Subcutaneous abdominal adipose tissue (tissue), 5 donors: ENCODE data around the gene STX8.
A peak's percentile ranks its signal among the peaks of the same experiment; 100 is the strongest.

Source experiments
- H3K27ac ChIP-seq: one replicate; pipeline ENCODE4 v1.7.0; 2013; ENCODE audit warnings: low read depth, mild to moderate bottlenecking, inconsistent platforms, low read length, moderate library complexity
- H3K27me3 ChIP-seq, 5 donors: one replicate each; pipeline ENCODE4 v1.7.0; 2013; ENCODE audit warnings: low read length in 5 of 5, inconsistent platforms in 1 of 5; ENCODE audit not compliant: control insufficient read depth in 5 of 5, insufficient read depth in 4 of 5
- H3K36me3 ChIP-seq, 5 donors: one replicate each; pipeline ENCODE4 v1.7.0; 2013; ENCODE audit warnings: low read length in 5 of 5; ENCODE audit not compliant: control insufficient read depth in 5 of 5, insufficient read depth in 5 of 5
- H3K4me1 ChIP-seq, 5 donors: one replicate each; pipeline ENCODE4 v1.7.0; 2013; ENCODE audit warnings: low read length in 5 of 5, mild to moderate bottlenecking in 3 of 5, moderate library complexity in 1 of 5; ENCODE audit not compliant: control insufficient read depth in 5 of 5, insufficient read depth in 5 of 5
- H3K4me3 ChIP-seq, 5 donors: one replicate each; pipeline ENCODE4 v1.7.0; 2013; ENCODE audit warnings: low read length in 5 of 5, low read depth in 1 of 5
- H3K9ac ChIP-seq, 5 donors: one replicate each; pipeline ENCODE4 v1.7.0; 2013; ENCODE audit warnings: low read length in 5 of 5, mild to moderate bottlenecking in 4 of 5, moderate library complexity in 3 of 5
- H3K9me3 ChIP-seq, 5 donors: one replicate each; pipeline ENCODE4 v1.7.0; 2013; ENCODE audit warnings: low read length in 5 of 5; ENCODE audit not compliant: control insufficient read depth in 5 of 5
- donor health status: healthy.
- donor health status: healthy.
- donor health status: healthy.
- donor health status: healthy.
- donor health status: healthy.

The STX8 gene

GRCh38 chr17:9435165-9435564, 140.5 kb downstream of the STX8 start:
- Histone ChIP-seq H3K4me3 (no peak overlapping the region), H3K4me1 (peaks cover 0 to 31% (median 8%) of the 10 kb centered on the region in 5 donors), H3K9me3 (no peaks in the 10 kb centered on the region), H3K27me3 (no peaks in the 10 kb centered on the region), H3K36me3 (peaks cover 0 to 5% (median 2%) of the 10 kb centered on the region in 5 donors), H3K27ac (no peak overlapping the region), H3K9ac (no peak overlapping the region)

DNA sequence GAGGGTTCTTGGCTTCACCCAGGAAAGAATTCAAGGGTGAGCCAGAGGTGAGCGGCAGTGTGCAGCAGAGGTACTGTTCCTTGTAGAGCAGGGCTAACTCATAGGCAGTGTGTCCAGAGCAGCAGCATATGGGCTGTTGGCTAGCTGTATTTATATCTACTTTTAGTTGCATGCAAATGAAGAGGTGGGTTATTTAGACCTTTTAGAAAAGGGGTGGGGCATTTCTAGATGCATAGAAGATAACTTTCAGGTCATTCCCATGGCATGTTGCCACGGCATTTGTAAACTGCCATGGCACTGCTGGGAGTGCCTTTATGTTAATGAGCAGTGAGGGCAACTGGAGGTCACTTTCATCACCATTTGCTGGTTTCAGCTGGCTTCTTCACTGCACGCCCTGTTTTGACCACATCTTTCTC, 141.0 kb downstream of the STX8 start:
- Histone ChIP-seq H3K4me1 (peaks cover 0 to 31% (median 8%) of the 10 kb centered on the region in 5 donors), H3K27ac (no peak overlapping the region), H3K9ac (no peak overlapping the region), H3K36me3 (peaks cover 0 to 5% (median 2%) of the 10 kb centered on the region in 5 donors), H3K9me3 (no peaks in the 10 kb centered on the region), H3K4me3 (no peak overlapping the region), H3K27me3 (no peaks in the 10 kb centered on the region)

DNA sequence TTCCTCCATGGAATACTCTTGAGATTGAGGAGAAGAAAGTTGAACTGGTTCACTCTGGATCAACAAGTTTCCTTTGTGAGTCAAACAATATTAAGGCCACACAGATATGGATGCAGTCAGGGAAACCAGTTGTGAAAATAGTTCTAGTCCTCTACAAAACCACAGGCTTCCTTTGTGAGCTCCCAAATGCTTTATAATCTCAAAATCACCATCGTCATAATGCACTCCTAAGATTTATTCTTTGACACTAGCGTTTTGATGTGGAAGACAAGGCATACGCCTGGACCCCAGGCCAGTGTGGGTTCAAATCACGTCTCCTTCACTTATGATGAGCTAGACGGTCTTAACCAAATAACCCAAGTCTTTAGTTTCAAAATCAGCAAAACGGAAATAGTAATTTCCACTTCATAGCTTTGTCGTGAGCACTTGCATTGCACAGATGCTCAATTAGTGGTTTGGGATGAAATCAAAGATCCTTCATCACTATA, 142.6 kb downstream of the STX8 start:
- H3K27me3 ChIP-seq, result no peaks in the 10 kb centered on the region
- H3K4me1 ChIP-seq, result peaks cover 0 to 31% (median 8%) of the 10 kb centered on the region in 5 donors
- no peak overlapping the region for H3K9ac ChIP-seq
- no peak overlapping the region for H3K4me3 ChIP-seq
- peaks cover 0 to 5% (median 2%) of the 10 kb centered on the region in 5 donors for H3K36me3 ChIP-seq
- peak overlapping the region; percentile 33 for H3K27ac ChIP-seq
- no peaks in the 10 kb centered on the region for H3K9me3 ChIP-seq

DNA sequence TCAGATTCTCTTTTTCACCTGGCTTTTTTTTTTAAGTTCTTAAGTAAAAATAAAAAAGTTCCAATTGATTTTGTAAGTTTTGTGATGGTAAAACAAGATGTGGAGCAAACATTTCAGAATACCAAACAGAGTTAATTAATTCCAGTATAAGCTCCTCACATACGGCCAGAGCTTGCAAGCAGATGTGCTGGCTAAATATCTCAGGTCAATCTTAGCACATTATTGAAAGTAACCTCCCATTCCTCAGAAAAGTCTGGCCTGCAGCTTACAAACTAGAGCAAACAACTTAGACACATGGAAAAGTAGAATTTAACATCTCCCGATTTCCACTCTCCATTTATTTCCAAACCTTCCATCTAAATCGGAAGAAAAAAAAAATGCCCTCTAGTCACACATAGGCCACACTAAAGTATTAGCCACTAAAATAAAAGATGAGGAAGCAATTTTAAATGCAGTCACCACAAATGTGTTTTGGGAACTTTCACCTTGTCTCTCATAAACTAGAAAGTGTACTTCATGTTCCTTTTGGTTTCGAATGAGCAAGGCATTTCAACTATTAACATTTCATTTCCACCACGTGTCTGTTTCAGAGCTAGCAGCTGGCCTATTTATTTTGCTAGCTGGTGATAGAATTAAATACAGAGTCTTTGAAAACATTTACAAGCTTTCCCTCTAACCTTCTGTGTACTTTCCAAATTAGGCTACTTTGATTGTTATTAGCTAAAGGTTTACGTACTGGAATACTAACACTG, 143.3 kb downstream of the STX8 start:
- Histone ChIP-seq H3K9ac (peak overlapping the region in 1 of 5 donors; percentile 18), H3K4me3 (no peak overlapping the region), H3K9me3 (no peaks in the 10 kb centered on the region), H3K27me3 (no peaks in the 10 kb centered on the region), H3K36me3 (peaks cover 0 to 5% (median 2%) of the 10 kb centered on the region in 5 donors), H3K27ac (peak overlapping the region; percentile 33), H3K4me1 (peaks cover 0 to 38% (median 14%) of the 10 kb centered on the region in 5 donors)

GRCh38 chr17:9431620-9432019, 144.0 kb downstream of the STX8 start:
- Histone ChIP-seq H3K27ac (peak overlapping the region; percentile 33), H3K4me1 (peaks cover 0 to 35% (median 15%) of the 10 kb centered on the region in 5 donors), H3K9ac (no peak overlapping the region)

DNA sequence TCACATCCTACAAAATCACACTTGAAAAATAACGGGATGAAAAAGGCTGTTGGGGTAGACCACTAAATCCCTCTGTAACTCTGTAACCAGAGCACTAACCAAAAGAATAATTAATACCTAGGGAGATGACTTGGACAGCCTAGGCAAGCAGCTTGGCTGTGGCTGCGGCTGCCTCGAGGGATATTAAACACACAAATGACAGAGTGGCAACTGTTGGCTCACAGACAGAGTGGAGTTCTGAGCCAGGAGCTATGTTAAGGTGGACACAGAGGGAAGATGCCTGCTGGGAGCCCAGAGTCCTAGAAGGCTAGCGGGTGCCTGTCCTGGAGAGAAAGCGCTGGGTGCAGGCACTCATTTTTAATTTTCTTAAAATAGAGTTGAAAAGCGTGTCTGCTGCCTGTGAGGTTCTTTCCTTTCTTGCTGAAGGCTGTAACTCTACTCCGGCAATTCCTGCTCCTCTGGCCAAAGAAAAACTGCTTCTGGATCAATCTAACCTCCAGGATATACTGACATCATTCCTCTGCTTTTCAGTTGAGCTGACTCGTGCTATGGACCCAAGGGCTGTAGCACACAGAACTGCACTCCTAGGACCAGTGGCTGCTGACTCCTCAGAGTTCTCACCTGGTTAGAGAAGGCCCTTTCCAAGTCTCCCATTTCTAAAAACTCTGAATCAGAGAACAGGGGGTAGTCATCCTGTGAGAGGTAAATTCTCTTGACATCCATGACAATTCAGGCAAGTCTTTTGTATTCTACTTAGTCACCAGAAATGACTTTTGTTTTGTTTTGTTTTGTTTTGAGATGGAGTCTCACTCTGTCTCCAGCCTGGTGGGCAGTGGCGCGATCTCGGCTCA, 147.9 kb downstream of the STX8 start:
- H3K27me3 ChIP-seq, result no peaks in the 10 kb centered on the region
- H3K36me3 ChIP-seq, result no peaks in the 10 kb centered on the region
- no peak overlapping the region for H3K27ac ChIP-seq
- no peaks in the 10 kb centered on the region for H3K9me3 ChIP-seq
- H3K4me1 ChIP-seq, result peaks cover 2 to 24% (median 14%) of the 10 kb centered on the region in 5 donors
- H3K4me3 ChIP-seq, result peak overlapping the region in 1 of 5 donors; percentile 6
- H3K9ac ChIP-seq, result no peak overlapping the region

More at GRCh38 chr17:9431620-9432019, 144.0 kb downstream of the STX8 start:
- Histone ChIP-seq H3K4me3 (no peak overlapping the region), H3K36me3 (peaks cover 0 to 5% (median 2%) of the 10 kb centered on the region in 5 donors), H3K27me3 (no peaks in the 10 kb centered on the region), H3K9me3 (no peaks in the 10 kb centered on the region)

GRCh38 chr17:9424071-9424640, 151.5 kb downstream of the STX8 start:
- no peaks in the 10 kb centered on the region for H3K9me3 ChIP-seq
- H3K4me1 ChIP-seq, result peaks cover 2 to 11% (median 7%) of the 10 kb centered on the region in 5 donors
- no peak overlapping the region for H3K4me3 ChIP-seq
- peaks cover 0 to 8% (median 0%) of the 10 kb centered on the region in 5 donors for H3K36me3 ChIP-seq
- H3K27me3 ChIP-seq, result no peaks in the 10 kb centered on the region
- no peak overlapping the region for H3K9ac ChIP-seq
- no peak overlapping the region for H3K27ac ChIP-seq

- H3K9me3 ChIP-seq, result no peaks in the 10 kb centered on the region
- no peak overlapping the region for H3K27ac ChIP-seq
- peaks cover 0 to 2% (median 0%) of the 10 kb centered on the region in 5 donors for H3K4me1 ChIP-seq
- H3K4me3 ChIP-seq, result no peak overlapping the region
- no peaks in the 10 kb centered on the region for H3K27me3 ChIP-seq
- no peak overlapping the region for H3K9ac ChIP-seq
- H3K36me3 ChIP-seq, result peaks cover 0 to 10% (median 0%) of the 10 kb centered on the region in 5 donors
Observed at GRCh38 chr17:9421525-9421924, 154.1 kb downstream of the STX8 start.

DNA sequence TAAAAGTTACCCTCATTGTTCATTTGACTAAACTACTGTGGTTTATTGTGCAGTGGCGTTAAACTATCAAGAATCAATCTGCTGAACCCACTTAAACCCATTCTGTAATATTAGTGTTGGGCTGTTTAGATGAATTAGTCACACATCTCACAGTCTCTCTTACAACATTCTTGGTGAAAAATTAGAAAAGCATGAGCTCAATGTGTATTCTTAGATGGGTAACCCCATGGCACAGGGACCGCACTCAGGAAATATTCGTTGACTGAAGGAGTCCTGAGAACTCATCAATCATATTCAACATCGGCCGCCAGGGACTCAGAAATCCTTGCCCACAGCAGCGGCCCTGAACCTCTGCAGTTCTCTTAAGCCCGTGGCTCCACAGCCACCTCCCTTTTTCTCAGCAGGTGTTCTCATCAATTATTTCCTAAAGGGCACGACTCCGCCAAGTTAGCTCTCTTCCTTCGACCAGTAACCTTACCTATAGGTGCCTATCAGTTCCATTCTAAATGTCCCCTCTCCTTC, 155.6 kb downstream of the STX8 start:
- no peak overlapping the region for H3K4me3 ChIP-seq
- no peak overlapping the region for H3K27ac ChIP-seq
- no peak overlapping the region for H3K9ac ChIP-seq
- H3K9me3 ChIP-seq, result no peaks in the 10 kb centered on the region
- peaks cover 0 to 10% (median 0%) of the 10 kb centered on the region in 5 donors for H3K36me3 ChIP-seq
- H3K4me1 ChIP-seq, result peaks cover 0 to 2% (median 0%) of the 10 kb centered on the region in 5 donors
- no peaks in the 10 kb centered on the region for H3K27me3 ChIP-seq
